Measurements from ENCODE around the gene MAMLD1.

Gene MAMLD1

DNA sequence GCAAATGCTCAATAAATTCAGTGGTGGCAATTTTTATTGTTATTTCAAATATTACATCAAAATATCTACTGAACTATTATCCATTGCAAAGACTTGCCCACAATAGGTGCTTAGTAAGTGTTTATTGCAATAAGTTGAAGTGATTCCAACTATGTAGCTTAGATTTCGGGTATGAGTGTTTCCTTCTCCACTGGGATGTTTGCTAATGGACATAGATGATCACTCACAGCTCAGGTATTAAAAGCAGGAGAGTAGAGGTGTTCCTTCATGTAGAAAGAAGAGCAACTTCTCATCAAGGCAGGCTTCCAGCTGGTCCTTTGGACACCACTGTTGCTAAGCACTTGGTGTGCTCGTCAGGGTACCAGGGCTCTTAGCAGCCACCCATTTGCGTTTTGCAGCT lies 139.0 kb downstream of the MAMLD1 start:
- Mint-ChIP-seq H3K36me3 (no peaks in the 10 kb centered on the region), H3K27me3 (peaks cover 0 to 14% of the 10 kb centered on the region in 2 donors), H3K9me3 (no peaks in the 10 kb centered on the region), H3K27ac (no peak overlapping the region), H3K4me1 (no peaks in the 10 kb centered on the region), H3K4me3 (no peak overlapping the region)
- DNase-seq = no peak
- ATAC-seq (replicated peaks) = no peak

DNA sequence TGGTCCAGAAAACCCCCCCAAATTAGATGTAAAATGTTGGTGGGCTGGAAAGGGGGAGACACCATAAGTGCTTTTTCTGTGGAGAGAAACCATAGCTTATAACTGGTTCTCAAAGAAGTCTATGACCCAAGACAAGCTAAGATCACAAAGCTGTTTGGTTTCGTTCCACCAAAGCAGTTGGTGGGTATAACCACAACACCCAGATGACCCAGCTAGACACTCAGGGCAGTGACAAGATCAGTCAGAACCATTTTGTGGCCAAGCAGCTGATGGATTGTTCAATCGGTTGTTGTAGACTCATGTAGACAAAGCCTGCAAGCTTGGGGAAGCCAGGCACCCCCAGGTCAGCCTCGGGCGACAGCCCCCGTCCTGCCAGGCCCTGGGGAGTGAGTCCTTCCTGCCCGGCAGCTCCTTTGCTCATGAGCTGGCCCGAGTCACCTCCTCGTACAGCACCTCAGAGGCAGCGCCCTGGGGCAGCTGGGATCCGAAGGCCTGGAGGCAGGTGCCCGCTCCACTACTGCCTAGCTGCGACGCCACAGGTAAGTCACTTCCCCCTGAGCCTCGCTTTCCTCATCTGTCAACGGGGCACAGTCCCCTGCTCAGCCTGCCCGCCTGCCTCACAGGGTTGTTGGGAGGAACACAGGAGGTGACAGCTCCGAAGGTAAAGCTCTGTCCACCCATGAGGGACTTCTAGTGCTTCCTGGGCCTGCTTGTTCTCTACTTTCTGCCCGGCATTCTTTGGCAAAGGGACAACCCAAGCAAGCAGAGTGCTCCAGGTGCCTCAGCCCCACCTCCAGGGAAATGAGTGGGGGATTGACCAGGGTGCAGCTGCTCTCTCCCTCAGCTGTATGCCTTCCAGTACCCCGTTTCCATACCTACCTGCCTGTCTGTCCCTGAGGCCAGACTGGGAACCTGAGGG lies 140.1 kb downstream of the MAMLD1 start:
- DNase-seq (no peak), ATAC-seq (replicated peaks) (peak; percentile 31 to 42)
- H3K36me3 Mint-ChIP-seq = no peaks in the 10 kb centered on the region
- no peaks in the 10 kb centered on the region for H3K9me3 Mint-ChIP-seq
- H3K4me3 Mint-ChIP-seq = no peak overlapping the region
- H3K27me3 Mint-ChIP-seq = peaks cover 0 to 14% of the 10 kb centered on the region in 2 donors
- H3K27ac Mint-ChIP-seq = no peak overlapping the region
- H3K4me1 Mint-ChIP-seq = peaks cover 0 to 2% of the 10 kb centered on the region in 2 donors

DNA sequence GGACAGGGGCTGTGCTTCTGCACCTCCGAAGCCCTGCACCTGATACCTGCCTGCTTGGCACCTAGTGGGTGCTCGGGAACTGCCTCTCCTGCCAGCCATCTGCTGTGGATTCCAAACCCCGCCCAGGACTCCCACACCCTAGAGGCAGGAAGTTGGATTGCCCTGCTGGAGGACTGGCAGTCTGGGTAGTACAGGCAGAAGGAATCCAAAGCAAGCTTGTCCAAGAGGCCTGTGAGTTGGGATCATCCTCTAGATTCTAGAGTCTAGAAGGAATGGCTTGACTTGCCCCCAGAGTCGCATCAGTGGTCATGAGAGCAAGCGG lies 140.7 kb downstream of the MAMLD1 start:
- no peak for DNase-seq
- H3K36me3 Mint-ChIP-seq = no peaks in the 10 kb centered on the region
- no peak overlapping the region for H3K4me3 Mint-ChIP-seq
- H3K9me3 Mint-ChIP-seq = no peaks in the 10 kb centered on the region
- no peak overlapping the region for H3K27ac Mint-ChIP-seq
- no peak for ATAC-seq (replicated peaks)
- H3K27me3 Mint-ChIP-seq = peaks cover 0 to 14% of the 10 kb centered on the region in 2 donors
- H3K4me1 Mint-ChIP-seq = peaks cover 0 to 2% of the 10 kb centered on the region in 2 donors

DNA sequence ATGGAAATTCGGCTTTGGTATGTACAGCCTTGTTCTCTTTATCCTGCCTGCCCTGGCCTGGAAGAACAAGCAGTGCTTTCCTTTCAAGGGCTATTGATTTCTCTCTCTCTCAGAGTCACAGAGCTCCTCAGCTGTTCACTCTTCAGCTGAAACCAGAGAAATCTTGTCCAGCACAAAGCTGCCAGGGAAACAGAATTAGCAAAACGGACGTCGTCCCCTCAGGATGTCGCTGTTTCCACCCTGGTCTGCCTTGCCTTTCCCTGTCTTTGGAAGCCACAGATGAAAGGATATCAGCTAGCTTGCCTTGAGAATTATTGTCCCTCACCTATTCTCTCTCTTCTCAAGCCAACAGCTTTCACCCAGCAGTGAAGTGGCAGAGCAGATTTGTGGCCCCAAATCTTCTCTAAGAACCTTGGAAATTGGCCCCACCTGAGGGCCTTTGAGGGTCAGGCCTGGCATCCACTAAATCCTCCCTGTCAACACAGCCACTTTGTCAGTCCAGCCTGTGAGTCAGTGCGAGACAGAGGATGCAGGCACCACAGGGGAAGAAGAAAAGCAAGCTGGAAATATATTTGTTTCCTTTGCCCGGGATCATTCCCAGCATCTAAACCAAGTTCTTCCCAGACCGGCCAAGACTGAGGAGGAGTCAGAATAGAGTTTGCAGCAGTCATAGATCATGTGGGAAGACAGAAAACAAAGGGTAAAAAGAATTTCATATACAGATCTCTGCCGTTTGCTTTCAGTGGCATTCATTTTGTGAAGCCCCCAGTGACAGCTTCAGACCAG lies 141.5 kb downstream of the MAMLD1 start:
- DNase-seq (no peak), ATAC-seq (replicated peaks) (no peak)
- Mint-ChIP-seq H3K36me3 (no peaks in the 10 kb centered on the region), H3K27me3 (peaks cover 0 to 14% of the 10 kb centered on the region in 2 donors), H3K27ac (no peak overlapping the region), H3K4me3 (no peak overlapping the region), H3K4me1 (peaks cover 0 to 2% of the 10 kb centered on the region in 2 donors), H3K9me3 (no peaks in the 10 kb centered on the region)

DNA sequence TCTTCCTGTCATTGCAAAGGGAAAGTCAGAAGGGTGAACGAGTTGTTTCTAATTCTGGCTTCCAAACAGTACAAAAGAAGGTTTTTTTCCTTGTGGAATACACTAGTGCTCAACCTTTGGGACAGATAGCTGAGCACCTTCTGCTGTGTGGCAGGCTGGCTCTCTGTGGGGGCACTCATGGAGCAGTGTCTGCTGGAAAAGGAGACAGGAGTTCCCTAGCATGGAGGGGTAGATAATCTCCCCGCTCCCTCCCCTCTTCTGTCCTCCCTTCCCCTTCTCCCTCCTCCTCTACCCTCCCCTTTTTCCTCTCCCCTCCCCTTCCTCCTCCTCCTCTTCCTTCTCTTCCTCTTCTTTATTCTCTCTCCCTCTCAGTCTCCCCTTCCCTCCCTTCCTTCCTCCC lies 142.9 kb downstream of the MAMLD1 start:
- Mint-ChIP-seq H3K9me3 (no peaks in the 10 kb centered on the region), H3K36me3 (no peaks in the 10 kb centered on the region), H3K27ac (no peak overlapping the region), H3K4me3 (no peak overlapping the region), H3K27me3 (peaks cover 0 to 9% of the 10 kb centered on the region in 2 donors), H3K4me1 (peaks cover 0 to 2% of the 10 kb centered on the region in 2 donors)
- DNase-seq (no peak), ATAC-seq (replicated peaks) (no peak)

DNA sequence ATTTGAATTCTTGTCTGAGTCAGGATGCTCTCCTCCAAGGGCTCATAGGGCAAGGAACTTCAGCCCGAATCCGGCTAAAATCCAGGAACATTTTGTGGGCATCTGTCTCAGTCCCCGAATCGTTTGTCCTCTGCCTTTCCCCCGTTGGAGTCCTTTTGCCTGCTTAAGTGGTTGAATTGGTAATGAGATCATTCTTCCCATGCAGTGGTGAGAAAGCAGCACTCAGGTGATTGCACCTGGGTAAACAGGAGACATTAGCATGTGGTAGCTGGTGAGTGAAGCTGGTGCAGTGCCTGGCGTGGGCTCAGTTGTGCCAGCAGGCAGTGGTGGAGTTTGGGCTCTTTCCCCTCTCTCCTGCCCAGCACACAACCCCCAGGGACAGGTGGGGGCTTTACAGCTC lies 143.4 kb downstream of the MAMLD1 start:
- no peaks in the 10 kb centered on the region for H3K36me3 Mint-ChIP-seq
- H3K9me3 Mint-ChIP-seq = no peaks in the 10 kb centered on the region
- DNase-seq = no peak
- no peak overlapping the region for H3K4me3 Mint-ChIP-seq
- peaks cover 0 to 2% of the 10 kb centered on the region in 2 donors for H3K4me1 Mint-ChIP-seq
- H3K27ac Mint-ChIP-seq = no peak overlapping the region
- ATAC-seq (replicated peaks) = no peak
- peaks cover 0 to 9% of the 10 kb centered on the region in 2 donors for H3K27me3 Mint-ChIP-seq

DNA sequence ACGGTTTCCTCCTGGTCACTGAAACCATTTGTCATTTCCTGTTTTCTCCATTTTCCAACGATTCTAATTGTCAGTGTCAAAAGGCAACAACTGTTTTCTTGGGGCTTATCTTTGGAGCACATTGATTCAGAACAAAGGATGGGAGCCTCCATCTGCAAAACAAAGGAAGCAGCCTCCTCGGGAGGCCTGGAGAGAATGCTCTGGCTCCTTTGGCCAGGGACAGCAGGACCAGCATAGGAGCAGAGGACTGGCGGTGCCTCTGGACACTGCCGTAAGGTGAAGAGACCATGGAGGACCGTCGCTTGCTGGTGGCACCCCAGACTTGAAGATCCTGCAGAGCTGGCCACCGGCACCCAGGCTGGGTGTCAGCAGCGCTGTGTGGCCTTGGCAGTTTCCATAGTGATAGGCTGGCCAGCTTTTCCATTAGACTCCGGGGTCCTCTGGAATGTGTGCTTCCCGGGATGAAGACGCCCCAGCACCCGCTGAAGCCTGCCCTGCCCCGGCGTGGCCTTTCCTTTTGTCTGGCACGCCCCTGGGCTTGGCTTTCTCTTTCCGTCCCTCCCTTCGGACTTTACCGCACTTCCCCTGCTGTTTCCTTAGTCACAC lies 144.2 kb downstream of the MAMLD1 start:
- H3K27me3 Mint-ChIP-seq = peaks cover 0 to 9% of the 10 kb centered on the region in 2 donors
- no peaks in the 10 kb centered on the region for H3K36me3 Mint-ChIP-seq
- H3K9me3 Mint-ChIP-seq = no peaks in the 10 kb centered on the region
- DNase-seq = no peak
- H3K27ac Mint-ChIP-seq = no peak overlapping the region
- ATAC-seq (replicated peaks) = no peak
- peaks cover 0 to 2% of the 10 kb centered on the region in 2 donors for H3K4me1 Mint-ChIP-seq
- H3K4me3 Mint-ChIP-seq = no peak overlapping the region

DNA sequence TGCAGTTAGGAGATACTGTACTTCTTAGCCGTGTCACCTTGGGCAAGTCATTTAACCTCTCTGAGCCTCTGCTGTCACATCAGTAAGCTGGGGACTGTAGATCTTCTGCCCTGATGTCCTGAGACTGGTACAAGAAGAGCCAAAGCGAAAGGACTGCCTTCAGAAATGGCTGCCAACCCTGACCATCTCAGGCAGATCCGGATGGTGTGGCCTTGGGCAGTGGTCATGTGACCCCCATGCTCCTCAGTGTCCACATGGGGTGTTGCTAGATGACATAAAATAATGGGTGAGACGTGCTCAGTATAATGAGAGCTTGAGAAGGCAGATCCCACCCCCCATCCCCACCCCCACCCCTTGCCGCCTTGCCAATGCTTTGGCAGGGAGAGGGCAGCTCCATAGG lies 144.9 kb downstream of the MAMLD1 start:
- Mint-ChIP-seq H3K9me3 (no peaks in the 10 kb centered on the region), H3K36me3 (no peaks in the 10 kb centered on the region), H3K4me3 (no peak overlapping the region), H3K27me3 (peaks cover 0 to 9% of the 10 kb centered on the region in 2 donors), H3K4me1 (peaks cover 0 to 2% of the 10 kb centered on the region in 2 donors), H3K27ac (no peak overlapping the region)
- no peak for ATAC-seq (replicated peaks)
- DNase-seq = no peak

DNA sequence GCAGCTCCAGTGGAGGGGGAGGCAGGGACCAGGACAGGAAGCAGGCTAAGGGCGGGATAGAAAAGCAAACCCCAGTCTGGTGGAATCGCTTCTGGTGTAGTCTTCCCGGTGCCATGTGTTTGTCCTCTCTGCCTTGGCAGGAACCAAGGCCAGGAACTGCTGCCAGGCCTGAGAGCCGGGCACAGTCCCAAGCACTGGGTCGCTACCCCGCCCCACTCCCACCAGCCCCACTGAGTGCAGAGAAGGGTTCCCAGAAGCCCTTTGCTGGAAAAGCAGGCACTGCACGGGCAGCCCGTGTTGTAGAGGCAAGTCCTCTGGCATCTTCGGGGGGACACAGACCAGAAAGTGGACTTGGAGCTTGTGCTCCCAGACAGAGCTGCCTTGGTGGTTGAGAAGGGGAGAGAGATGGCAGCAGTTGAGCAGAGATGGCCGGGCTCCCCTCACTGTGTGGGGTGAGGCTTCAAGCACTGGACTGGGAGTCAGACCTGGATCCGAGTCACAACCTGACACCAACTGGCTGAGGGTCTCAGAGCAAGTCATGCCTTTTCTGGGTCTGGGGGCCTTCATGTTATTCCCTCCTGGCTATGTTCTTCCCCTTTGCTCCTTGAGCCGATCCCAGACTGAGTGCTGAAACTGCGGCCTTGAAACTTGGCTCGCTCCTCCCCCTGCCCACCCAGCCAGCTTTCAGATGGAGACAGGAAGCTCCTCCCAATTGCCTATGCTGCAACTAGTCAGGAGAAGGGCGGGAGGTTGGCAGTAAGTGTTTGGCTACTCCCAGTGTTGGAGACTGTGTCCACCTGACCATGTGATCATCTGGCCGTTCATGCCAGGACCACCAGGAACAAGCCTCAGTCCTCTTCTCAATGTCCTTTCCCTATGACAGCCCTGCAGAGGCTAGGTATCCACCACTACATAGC lies 145.6 kb downstream of the MAMLD1 start:
- H3K27ac Mint-ChIP-seq = no peak overlapping the region
- peaks cover 0 to 2% of the 10 kb centered on the region in 2 donors for H3K4me1 Mint-ChIP-seq
- H3K4me3 Mint-ChIP-seq = no peak overlapping the region
- no peaks in the 10 kb centered on the region for H3K9me3 Mint-ChIP-seq
- H3K36me3 Mint-ChIP-seq = no peaks in the 10 kb centered on the region
- peaks cover 0 to 9% of the 10 kb centered on the region in 2 donors for H3K27me3 Mint-ChIP-seq
- ATAC-seq (replicated peaks) (no peak), DNase-seq (no peak)

DNA sequence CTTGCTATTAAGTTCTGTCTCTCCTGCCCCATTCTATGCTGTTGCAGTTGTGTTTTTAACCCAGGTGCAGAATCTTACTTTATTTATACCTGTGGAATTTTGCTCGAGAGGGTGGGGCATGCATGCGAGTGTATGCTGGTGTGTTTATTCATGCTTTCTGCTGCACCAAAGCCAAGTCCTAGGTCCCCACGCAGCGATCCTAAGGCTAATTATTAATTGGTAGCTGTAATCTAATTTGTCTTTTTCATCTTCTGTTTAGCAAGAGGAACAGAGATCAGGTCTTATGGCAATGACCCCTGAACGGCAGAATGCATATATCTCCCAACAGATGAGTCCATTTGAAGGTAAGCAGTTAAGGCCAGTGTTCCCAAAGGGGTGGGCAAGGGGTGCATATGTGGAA lies 146.6 kb downstream of the MAMLD1 start:
- no peaks in the 10 kb centered on the region for H3K36me3 Mint-ChIP-seq
- H3K27me3 Mint-ChIP-seq = peaks cover 0 to 6% of the 10 kb centered on the region in 2 donors
- DNase-seq (no peak), ATAC-seq (replicated peaks) (no peak)
- H3K27ac Mint-ChIP-seq = no peak overlapping the region
- no peak overlapping the region for H3K4me3 Mint-ChIP-seq
- H3K4me1 Mint-ChIP-seq = peaks cover 0 to 2% of the 10 kb centered on the region in 2 donors
- H3K9me3 Mint-ChIP-seq = no peaks in the 10 kb centered on the region

DNA sequence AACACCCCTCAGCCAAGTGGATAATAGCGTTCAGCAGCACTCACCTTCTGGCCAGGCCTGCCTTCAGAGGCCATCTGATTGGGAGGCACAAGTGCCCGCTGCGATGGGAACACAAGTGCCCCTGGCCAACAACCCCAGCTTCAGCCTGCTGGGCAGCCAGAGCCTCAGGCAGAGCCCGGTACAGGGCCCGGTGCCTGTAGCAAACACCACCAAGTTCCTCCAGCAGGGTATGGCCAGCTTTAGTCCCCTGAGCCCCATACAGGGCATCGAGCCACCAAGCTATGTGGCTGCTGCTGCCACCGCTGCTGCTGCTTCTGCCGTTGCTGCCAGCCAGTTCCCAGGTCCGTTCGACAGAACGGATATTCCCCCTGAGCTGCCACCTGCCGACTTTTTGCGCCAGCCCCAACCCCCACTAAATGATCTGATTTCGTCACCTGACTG lies 149.4 kb downstream of the MAMLD1 start:
- no peak overlapping the region for H3K4me3 Mint-ChIP-seq
- no peak overlapping the region for H3K27ac Mint-ChIP-seq

DNA sequence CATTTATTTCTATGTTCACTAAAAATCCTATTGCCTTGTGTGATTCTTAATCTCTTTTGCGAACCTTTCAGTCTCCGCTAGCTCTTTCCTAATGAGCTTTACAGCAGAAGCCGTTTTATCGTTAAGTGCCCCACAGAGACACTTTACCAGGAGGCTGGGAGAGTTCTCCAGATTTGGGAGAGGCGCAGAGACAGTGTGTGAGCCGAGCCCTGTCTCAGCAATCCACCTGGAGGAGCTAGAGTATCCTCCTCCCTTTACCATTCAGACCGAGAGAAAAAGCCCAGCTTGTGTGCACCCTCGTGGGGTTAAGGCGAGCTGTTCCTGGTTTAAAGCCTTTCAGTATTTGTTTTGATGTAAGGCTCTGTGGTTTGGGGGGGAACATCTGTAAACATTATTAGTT lies 150.4 kb downstream of the MAMLD1 start:
- no peaks in the 10 kb centered on the region for H3K36me3 Mint-ChIP-seq
- no peak for DNase-seq
- H3K9me3 Mint-ChIP-seq = no peaks in the 10 kb centered on the region
- peaks cover 18 to 19% of the 10 kb centered on the region in 2 donors for H3K27me3 Mint-ChIP-seq
- H3K4me3 Mint-ChIP-seq = no peak overlapping the region
- H3K4me1 Mint-ChIP-seq = peaks cover 0 to 5% of the 10 kb centered on the region in 2 donors
- ATAC-seq (replicated peaks) = no peak
- H3K27ac Mint-ChIP-seq = no peak overlapping the region

More for the DNA sequence above, 149.4 kb downstream of the MAMLD1 start:
- Mint-ChIP-seq H3K27me3 (peaks cover 18 to 19% of the 10 kb centered on the region in 2 donors), H3K9me3 (no peaks in the 10 kb centered on the region), H3K36me3 (no peaks in the 10 kb centered on the region), H3K4me1 (peaks cover 2 to 5% of the 10 kb centered on the region in 2 donors)
- ATAC-seq (replicated peaks) (no peak), DNase-seq (no peak)

DNA sequence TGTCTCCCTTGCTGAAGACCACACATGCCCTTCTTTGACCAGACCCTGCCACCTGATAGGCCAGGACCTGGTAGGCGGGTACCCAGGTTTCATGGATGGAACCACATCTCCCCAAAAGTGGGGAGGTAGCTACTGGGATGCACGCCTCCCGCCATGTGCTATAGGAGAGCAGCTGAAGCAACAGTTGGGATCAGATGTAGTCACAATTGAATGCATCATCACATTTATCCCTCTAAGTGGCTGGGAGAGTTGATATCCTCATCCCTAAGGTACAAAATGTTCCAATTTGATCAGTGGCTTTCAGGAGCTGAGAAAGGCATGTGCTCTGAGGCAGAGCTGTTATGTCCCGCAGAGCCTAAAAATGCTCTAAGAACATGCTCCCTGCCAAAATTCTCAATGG lies 151.3 kb downstream of the MAMLD1 start:
- ATAC-seq (replicated peaks) = no peak
- H3K4me3 Mint-ChIP-seq = no peak overlapping the region

More for the DNA sequence above, 151.3 kb downstream of the MAMLD1 start:
- H3K36me3 Mint-ChIP-seq = no peaks in the 10 kb centered on the region
- no peak for DNase-seq
- no peak overlapping the region for H3K27ac Mint-ChIP-seq
- H3K9me3 Mint-ChIP-seq = no peaks in the 10 kb centered on the region
- peaks cover 0 to 5% of the 10 kb centered on the region in 2 donors for H3K4me1 Mint-ChIP-seq
- peaks cover 18 to 19% of the 10 kb centered on the region in 2 donors for H3K27me3 Mint-ChIP-seq
